ENCODE results near the gene SDE2. TPM values are rescaled to one million over a fixed set of nuclear protein-coding genes. Genes with fewer than 3 reads are reported as not detected.
A peak's percentile ranks its signal among the peaks of the same experiment; 100 is the strongest.
"Not testable (repeated sequence)": the region's sequence is repeated elsewhere in the genome, so short reads cannot be mapped to it uniquely, and the experiment has no call there.

The SDE2 gene
- total and polyA plus RNA-seq, 8 donors = 4.0 to 40.2 (median 8.2) TPM

DNA sequence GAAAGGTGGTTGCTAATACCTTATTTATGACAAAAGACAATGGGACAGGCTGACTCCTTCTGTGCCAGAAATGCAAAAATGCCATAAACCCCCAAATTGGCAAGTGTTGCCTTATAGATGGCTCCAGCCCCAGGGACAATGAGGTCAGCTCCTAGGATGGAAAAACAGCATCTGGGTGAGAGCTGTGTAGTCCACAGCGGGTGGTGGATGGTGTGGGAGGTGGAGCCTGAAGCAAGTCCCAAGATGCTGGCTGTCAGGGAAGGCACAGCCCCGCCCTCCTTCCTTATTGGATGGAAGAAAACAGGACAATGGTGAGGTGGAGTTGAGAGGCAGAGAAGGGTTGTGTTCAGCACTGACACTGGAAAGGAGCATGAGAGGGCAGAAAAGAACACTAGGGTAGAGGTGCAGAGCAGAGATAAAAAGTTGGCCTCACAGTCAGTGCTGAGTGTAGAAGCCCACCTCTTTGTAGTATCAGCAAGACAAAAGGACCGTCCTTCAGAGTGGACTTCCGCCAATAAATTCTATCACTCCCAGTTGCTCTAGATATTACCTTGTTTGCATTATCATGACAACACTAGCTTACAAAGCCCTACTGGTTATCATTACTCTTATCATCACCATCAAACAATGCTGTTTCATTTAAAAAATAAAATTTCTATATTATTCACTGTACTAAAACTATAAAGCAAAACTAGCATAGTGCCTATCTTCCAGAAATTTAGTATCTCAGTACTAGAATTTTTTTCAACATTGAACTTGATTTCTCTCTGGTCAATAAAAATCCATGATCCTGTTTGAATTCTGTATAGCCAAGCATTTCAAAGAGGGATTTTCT, 3.7 kb upstream of the SDE2 start:
- no peaks in the 10 kb centered on the region for H3K27me3 ChIP-seq
- TF ChIP-seq EP300 (IDR thresholded peaks at IDR 0.05) = no peak
- TF ChIP-seq POLR2AphosphoS5 (IDR thresholded peaks at IDR 0.05) = no peak
- TF ChIP-seq POLR2A (IDR thresholded peaks at IDR 0.05) = no peak
- TF ChIP-seq, protein P1, sequence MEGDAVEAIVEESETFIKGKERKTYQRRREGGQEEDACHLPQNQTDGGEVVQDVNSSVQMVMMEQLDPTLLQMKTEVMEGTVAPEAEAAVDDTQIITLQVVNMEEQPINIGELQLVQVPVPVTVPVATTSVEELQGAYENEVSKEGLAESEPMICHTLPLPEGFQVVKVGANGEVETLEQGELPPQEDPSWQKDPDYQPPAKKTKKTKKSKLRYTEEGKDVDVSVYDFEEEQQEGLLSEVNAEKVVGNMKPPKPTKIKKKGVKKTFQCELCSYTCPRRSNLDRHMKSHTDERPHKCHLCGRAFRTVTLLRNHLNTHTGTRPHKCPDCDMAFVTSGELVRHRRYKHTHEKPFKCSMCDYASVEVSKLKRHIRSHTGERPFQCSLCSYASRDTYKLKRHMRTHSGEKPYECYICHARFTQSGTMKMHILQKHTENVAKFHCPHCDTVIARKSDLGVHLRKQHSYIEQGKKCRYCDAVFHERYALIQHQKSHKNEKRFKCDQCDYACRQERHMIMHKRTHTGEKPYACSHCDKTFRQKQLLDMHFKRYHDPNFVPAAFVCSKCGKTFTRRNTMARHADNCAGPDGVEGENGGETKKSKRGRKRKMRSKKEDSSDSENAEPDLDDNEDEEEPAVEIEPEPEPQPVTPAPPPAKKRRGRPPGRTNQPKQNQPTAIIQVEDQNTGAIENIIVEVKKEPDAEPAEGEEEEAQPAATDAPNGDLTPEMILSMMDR (IDR thresholded peaks at IDR 0.05) = no peak
- H3K9me3 ChIP-seq = no peaks in the 10 kb centered on the region
- 53 to 64% (median 59%) methylated on average over 4 of the region's 4 CpGs for WGBS, 5 donors
- intact Hi-C loops (cut with DNase I; ENCODE audit: low total_unique reads) = no loop called here
- DNase-seq = peak; percentile 33 to 71
- H3K27ac ChIP-seq = peak overlapping the region; percentile 26 to 99 (median 94)
- no peaks in the 10 kb centered on the region for H3K36me3 ChIP-seq
- H3K4me3 ChIP-seq = no peak overlapping the region
- peaks cover 17 to 44% (median 22%) of the 10 kb centered on the region in 4 donors for H3K4me1 ChIP-seq

DNA sequence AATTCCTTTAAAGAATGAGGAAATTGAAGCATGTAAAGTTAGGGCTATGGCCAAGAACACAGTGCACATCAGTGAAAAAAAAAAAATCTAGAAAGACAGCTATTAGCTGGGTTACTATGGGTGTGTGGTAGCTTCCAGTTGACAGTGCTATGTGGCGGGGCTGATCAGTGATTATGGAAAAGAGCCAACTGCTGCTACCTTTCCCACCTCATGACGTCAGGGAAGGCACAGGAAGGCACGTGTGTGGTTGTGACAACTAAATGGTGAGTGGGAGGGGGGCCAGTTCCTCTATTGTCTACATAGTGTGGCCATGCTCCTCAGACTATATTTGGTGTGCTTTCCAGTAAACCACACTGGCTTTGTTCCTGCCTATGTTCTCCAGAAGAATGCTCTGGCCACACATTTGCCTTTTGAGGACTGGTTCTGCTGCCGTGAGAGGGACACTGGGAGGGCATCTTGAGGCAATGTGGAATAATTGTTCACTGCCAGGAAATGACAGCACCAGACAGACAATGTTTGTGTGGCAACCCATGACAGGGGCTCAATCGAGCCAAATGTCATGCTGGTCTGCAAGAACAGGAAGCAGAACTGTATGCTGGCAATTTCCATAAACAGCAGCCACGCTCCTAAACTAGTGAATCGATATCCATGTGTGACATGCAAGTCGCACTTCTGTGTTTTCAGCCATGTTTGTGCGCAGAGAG, 3.0 kb upstream of the SDE2 start:
- peak; percentile 28 to 71 (median 66) for TF ChIP-seq POLR2AphosphoS5 (IDR thresholded peaks at IDR 0.05)
- TF ChIP-seq POLR2A (IDR thresholded peaks at IDR 0.05) = no peak
- peak; percentile 18 for TF ChIP-seq EP300 (IDR thresholded peaks at IDR 0.05)
- WGBS, 5 donors = 29 to 48% (median 45%) methylated on average over 8 to 9 of the region's 9 CpGs
- DNase-seq = peak; percentile 53 to 90
- intact Hi-C loops (cut with DNase I; ENCODE audit: low total_unique reads) = no loop called here
- H3K27ac ChIP-seq = peak overlapping the region; percentile 26 to 99 (median 94)
- no peaks in the 10 kb centered on the region for H3K36me3 ChIP-seq
- H3K9me3 ChIP-seq = no peaks in the 10 kb centered on the region
- H3K4me3 ChIP-seq = no peak overlapping the region
- H3K4me1 ChIP-seq = peaks cover 24 to 51% (median 29%) of the 10 kb centered on the region in 4 donors
- no peaks in the 10 kb centered on the region for H3K27me3 ChIP-seq

DNA sequence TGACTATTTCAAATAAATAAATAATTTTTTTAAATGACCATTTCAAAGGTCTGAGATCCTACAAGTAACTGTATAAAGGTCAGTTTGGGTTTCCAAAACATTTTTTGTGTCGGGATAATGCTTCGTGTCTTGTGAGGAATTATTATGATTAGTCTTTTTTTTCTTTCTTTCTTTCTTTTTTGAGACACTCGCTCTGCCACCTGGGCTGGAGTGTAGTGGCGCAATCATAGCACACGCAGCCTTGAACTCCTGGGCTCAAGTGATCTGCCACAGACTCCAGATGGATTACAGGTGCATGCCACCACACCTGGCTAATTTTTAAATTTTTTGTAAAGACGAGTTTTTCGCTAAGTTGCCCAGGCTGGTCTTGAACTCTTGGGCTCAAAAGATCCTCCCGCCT, 1.9 kb upstream of the SDE2 start:
- H3K27me3 ChIP-seq = no peaks in the 10 kb centered on the region
- H3K9me3 ChIP-seq = no peaks in the 10 kb centered on the region
- peaks cover 35 to 62% (median 37%) of the 10 kb centered on the region in 4 donors for H3K4me1 ChIP-seq
- intact Hi-C loops (cut with DNase I; ENCODE audit: low total_unique reads) = no loop called here
- 89 to 95% (median 93%) methylated on average over 8 of the region's 8 CpGs for WGBS, 5 donors
- H3K27ac ChIP-seq = peak overlapping the region in 4 of 5 donors; percentile 89 to 99 (median 96)
- H3K4me3 ChIP-seq = no peak overlapping the region
- H3K36me3 ChIP-seq = no peaks in the 10 kb centered on the region
- DNase-seq = no peak
- TF ChIP-seq POLR2A (IDR thresholded peaks at IDR 0.05) (no peak), EP300 (IDR thresholded peaks at IDR 0.05) (no peak), POLR2AphosphoS5 (IDR thresholded peaks at IDR 0.05) (no peak)
- TF ChIP-seq, protein P1 (IDR thresholded peaks at IDR 0.05) = no peak

DNA sequence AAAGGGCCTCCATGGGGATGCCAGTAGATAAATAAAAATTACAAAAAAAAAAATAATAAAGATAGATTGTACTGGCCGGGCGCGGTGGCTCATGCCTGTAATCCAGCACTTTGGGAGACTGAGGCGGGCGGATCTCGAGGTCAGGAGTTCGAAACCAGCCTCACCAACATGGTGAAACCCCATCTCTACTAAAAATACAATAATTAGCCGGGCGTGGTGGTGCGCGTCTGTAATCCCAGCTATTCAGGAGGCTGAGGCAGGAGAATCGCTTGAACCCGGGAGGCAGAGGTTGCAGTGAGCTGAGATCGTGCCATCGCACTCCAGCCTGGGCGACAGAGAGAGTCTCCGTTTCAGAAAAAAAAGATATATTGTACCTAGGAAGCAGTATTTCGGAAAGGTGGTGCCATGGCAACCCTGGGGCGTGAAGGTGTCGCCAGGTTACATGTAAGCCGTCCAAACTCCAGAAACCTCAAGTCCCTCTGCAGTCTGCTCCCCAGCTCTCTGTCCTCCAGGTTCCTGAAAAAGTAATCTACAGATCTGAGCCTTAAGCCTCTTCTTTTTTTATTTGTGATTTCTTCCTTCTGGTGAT, 1.4 kb upstream of the SDE2 start:
- H3K27me3 ChIP-seq; H3K36me3 ChIP-seq; H3K9me3 ChIP-seq; intact Hi-C loops (cut with DNase I; ENCODE audit: low total_unique reads): not testable (repeated sequence)
- 85 to 91% (median 87%) methylated on average over 21 of the region's 21 CpGs for WGBS, 5 donors
- DNase-seq = peak in 1 of 2 donors; percentile 51
- H3K27ac ChIP-seq = peak overlapping the region; percentile 20 to 99 (median 94)
- peak overlapping the region in 1 of 4 donors; percentile 87 for H3K4me3 ChIP-seq
- H3K4me1 ChIP-seq = peaks cover 35 to 67% (median 41%) of the 10 kb centered on the region in 4 donors

DNA sequence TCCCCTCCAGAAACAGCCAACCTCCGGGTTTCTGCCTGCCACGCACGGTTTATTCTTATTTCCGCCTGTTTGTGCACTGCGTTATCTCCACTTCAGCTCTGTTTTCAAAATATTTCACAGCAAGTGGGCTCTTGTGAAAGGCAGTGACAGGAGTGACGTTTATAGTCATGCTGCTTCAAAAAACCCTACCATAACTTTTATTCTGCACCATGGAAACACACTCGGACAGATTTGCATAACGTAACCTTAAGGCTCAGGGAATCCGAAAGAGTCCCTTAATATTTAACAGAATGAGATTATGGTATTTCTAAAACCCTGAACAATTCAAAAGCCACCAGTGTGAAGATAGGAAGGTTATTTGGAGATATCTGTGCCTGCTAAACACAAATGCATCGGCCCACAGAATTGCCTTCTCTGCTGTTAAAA, 782 bp upstream of the SDE2 start:
- peaks cover 0 to 8% (median 4%) of the 10 kb centered on the region in 4 donors for H3K36me3 ChIP-seq
- DNase-seq = peak in 1 of 2 donors; percentile 79
- no peaks in the 10 kb centered on the region for H3K9me3 ChIP-seq
- TF ChIP-seq POLR2A (IDR thresholded peaks at IDR 0.05) (no peak), POLR2AphosphoS5 (IDR thresholded peaks at IDR 0.05) (no peak), EP300 (IDR thresholded peaks at IDR 0.05) (no peak)
- TF ChIP-seq, protein P1 (IDR thresholded peaks at IDR 0.05) = no peak
- intact Hi-C loops (cut with DNase I; ENCODE audit: low total_unique reads) = no loop called here
- WGBS, 5 donors = 6 to 20% (median 14%) methylated on average over 10 of the region's 10 CpGs
- H3K27me3 ChIP-seq = no peaks in the 10 kb centered on the region
- H3K4me3 ChIP-seq = peak overlapping the region; percentile 62 to 87 (median 76)
- peak overlapping the region; percentile 89 to 99 (median 97) for H3K27ac ChIP-seq
- peaks cover 35 to 73% (median 45%) of the 10 kb centered on the region in 4 donors for H3K4me1 ChIP-seq
